ENCODE results near the gene CEMIP2. TPM values are rescaled to one million over a fixed set of nuclear protein-coding genes. Genes with fewer than 3 reads are reported as not detected.

Gene CEMIP2
- total RNA-seq, 1 donor from 2014 or later = 58.1 TPM

- Mint-ChIP-seq H3K9me3 (peaks cover 9% of the 10 kb centered on the region), H3K27ac (no peak overlapping the region), H3K4me3 (no peak overlapping the region), H3K4me1 (ENCODE audit: unreplicated experiment) (peaks cover 5% of the 10 kb centered on the region), H3K36me3 (no peaks in the 10 kb centered on the region), H3K27me3 (no peaks in the 10 kb centered on the region)
- TF ChIP-seq CTCF (conservative IDR thresholded peaks at IDR 0.05) = no peak
- DNase-seq (ENCODE audit: extremely low spot score, unreplicated experiment) = no peak
These were observed 97.0 kb downstream of the CEMIP2 start for GRCh38 chr9:71671289-71671688.

GRCh38 chr9:71670121-71670520 lies 98.2 kb downstream of the CEMIP2 start:
- Mint-ChIP-seq H3K4me3 (no peak overlapping the region), H3K27me3 (no peaks in the 10 kb centered on the region), H3K27ac (no peak overlapping the region), H3K4me1 (ENCODE audit: unreplicated experiment) (peaks cover 5% of the 10 kb centered on the region), H3K9me3 (peaks cover 9% of the 10 kb centered on the region), H3K36me3 (no peaks in the 10 kb centered on the region)
- DNase-seq (ENCODE audit: extremely low spot score, unreplicated experiment) = no peak
- no peak for TF ChIP-seq CTCF (conservative IDR thresholded peaks at IDR 0.05)

GRCh38 chr9:71669284-71669995 lies 98.9 kb downstream of the CEMIP2 start:
- DNase-seq (ENCODE audit: extremely low spot score, unreplicated experiment) = no peak
- H3K9me3 Mint-ChIP-seq = peaks cover 5% of the 10 kb centered on the region
- TF ChIP-seq CTCF (conservative IDR thresholded peaks at IDR 0.05) = peak; percentile 14
- peaks cover 5% of the 10 kb centered on the region for H3K4me1 Mint-ChIP-seq (ENCODE audit: unreplicated experiment)
- no peaks in the 10 kb centered on the region for H3K36me3 Mint-ChIP-seq
- H3K27ac Mint-ChIP-seq = no peak overlapping the region
- H3K27me3 Mint-ChIP-seq = no peaks in the 10 kb centered on the region
- H3K4me3 Mint-ChIP-seq = no peak overlapping the region

GRCh38 chr9:71668717-71669116 lies 99.6 kb downstream of the CEMIP2 start:
- TF ChIP-seq CTCF (conservative IDR thresholded peaks at IDR 0.05) = no peak
- H3K36me3 Mint-ChIP-seq = no peaks in the 10 kb centered on the region
- DNase-seq (ENCODE audit: extremely low spot score, unreplicated experiment) = no peak
- H3K9me3 Mint-ChIP-seq = peaks cover 4% of the 10 kb centered on the region
- H3K4me1 Mint-ChIP-seq (ENCODE audit: unreplicated experiment) = peaks cover 10% of the 10 kb centered on the region
- no peak overlapping the region for H3K27ac Mint-ChIP-seq
- H3K27me3 Mint-ChIP-seq = no peaks in the 10 kb centered on the region
- H3K4me3 Mint-ChIP-seq = no peak overlapping the region

- no peaks in the 10 kb centered on the region for H3K36me3 Mint-ChIP-seq
- no peaks in the 10 kb centered on the region for H3K27me3 Mint-ChIP-seq
- no peak overlapping the region for H3K27ac Mint-ChIP-seq
- H3K4me1 Mint-ChIP-seq (ENCODE audit: unreplicated experiment) = peaks cover 10% of the 10 kb centered on the region
- no peak for TF ChIP-seq CTCF (conservative IDR thresholded peaks at IDR 0.05)
- no peak overlapping the region for H3K4me3 Mint-ChIP-seq
- H3K9me3 Mint-ChIP-seq = peaks cover 4% of the 10 kb centered on the region
- DNase-seq (ENCODE audit: extremely low spot score, unreplicated experiment) = no peak
These were observed 103.1 kb downstream of the CEMIP2 start for GRCh38 chr9:71665247-71665646.

All from type B pancreatic cell (in vitro differentiated cells).